H9 (cell line): ENCODE measurements around the gene MYT1. TPM values are rescaled to one million over a fixed set of nuclear protein-coding genes. Genes with fewer than 3 reads are reported as not detected.

Source experiments
- DNase-seq: peaks from one replicate; pipeline ENCODE4 v3.0.0-alpha.2; 2017
- H2AFZ ChIP-seq: one replicate; pipeline ENCODE4 v1.6.1; 2013; ENCODE audit warnings: mild to moderate bottlenecking, low read length, control low read depth, moderate library complexity
- H2AK5ac ChIP-seq: 2 replicates; pipeline ENCODE4 v1.6.1; 2013; ENCODE audit warnings: low read length, control low read depth, mixed read lengths; ENCODE audit not compliant: insufficient read length
- H2BK120ac ChIP-seq: one replicate; pipeline ENCODE4 v1.6.1; 2013; ENCODE audit warnings: low read depth, mild to moderate bottlenecking, low read length, control low read depth, inconsistent platforms; ENCODE audit not compliant: poor library complexity, severe bottlenecking
- H2BK12ac ChIP-seq: 2 replicates; pipeline ENCODE4 v1.6.1; 2013; ENCODE audit warnings: low read length, control low read depth, mixed read lengths, low read depth; ENCODE audit not compliant: insufficient read length
- H2BK15ac ChIP-seq: 2 replicates; pipeline ENCODE4 v1.6.1; 2013; ENCODE audit warnings: low read depth, low read length, control low read depth
- H2BK20ac ChIP-seq: one replicate; pipeline ENCODE4 v1.6.1; 2013; ENCODE audit warnings: low read depth, mild to moderate bottlenecking, low read length, control low read depth, inconsistent platforms; ENCODE audit not compliant: poor library complexity, severe bottlenecking
- H2BK5ac ChIP-seq: 2 replicates; pipeline ENCODE4 v1.6.1; 2013; ENCODE audit warnings: low read length, control low read depth, mixed read lengths; ENCODE audit not compliant: insufficient read length
- H3K14ac ChIP-seq: 2 replicates; pipeline ENCODE4 v1.6.1; 2013; ENCODE audit warnings: low read length, control low read depth; ENCODE audit not compliant: insufficient read depth
- H3K18ac ChIP-seq: 2 replicates; pipeline ENCODE4 v1.6.1; 2013; ENCODE audit warnings: low read depth, mild to moderate bottlenecking, mixed read lengths, low read length, control low read depth; ENCODE audit not compliant: insufficient read length
- H3K23ac ChIP-seq: 2 replicates; pipeline ENCODE4 v1.6.1; 2013; ENCODE audit warnings: low read length, control low read depth, mixed read lengths, low read depth; ENCODE audit not compliant: insufficient read length
- H3K23me2 ChIP-seq: 2 replicates; pipeline ENCODE4 v1.6.1; 2013; ENCODE audit warnings: low read depth, mild to moderate bottlenecking, mixed read lengths, low read length, control low read depth; ENCODE audit not compliant: insufficient read length, poor library complexity, severe bottlenecking
- H3K27ac ChIP-seq: 2 replicates; pipeline ENCODE4 v1.5.1; 2013; ENCODE audit warnings: low read length, control low read depth, mixed read lengths, low read depth; ENCODE audit not compliant: insufficient read length
- H3K27me3 ChIP-seq: 2 replicates; pipeline ENCODE4 v1.6.1; 2013; ENCODE audit warnings: low read length, control low read depth, inconsistent platforms; ENCODE audit not compliant: insufficient read depth
- H3K4ac ChIP-seq: 2 replicates; pipeline ENCODE4 v1.6.1; 2013; ENCODE audit warnings: low read depth, mild to moderate bottlenecking, control low read depth, inconsistent platforms, low read length, moderate library complexity
- H3K4me1 ChIP-seq: 2 replicates; pipeline ENCODE4 v1.6.1; 2013; ENCODE audit warnings: low read length, control low read depth, inconsistent platforms; ENCODE audit not compliant: insufficient read depth
- H3K4me2 ChIP-seq: 2 replicates; pipeline ENCODE4 v1.6.1; 2013; ENCODE audit warnings: low read length, control low read depth, mixed read lengths; ENCODE audit not compliant: insufficient read length, insufficient read depth
- H3K56ac ChIP-seq: 2 replicates; pipeline ENCODE4 v1.6.1; 2013; ENCODE audit warnings: low read depth, mild to moderate bottlenecking, mixed read lengths, low read length, control low read depth; ENCODE audit not compliant: insufficient read length
- H3K79me1 ChIP-seq: 2 replicates; pipeline ENCODE4 v1.6.1; 2013; ENCODE audit warnings: low read depth, mild to moderate bottlenecking, moderate library complexity, low read length, control low read depth, inconsistent platforms; ENCODE audit not compliant: insufficient read depth, poor library complexity, severe bottlenecking
- H3K79me2 ChIP-seq: 2 replicates; pipeline ENCODE4 v1.6.1; 2013; ENCODE audit warnings: low read length, control low read depth, inconsistent platforms; ENCODE audit not compliant: insufficient read depth
- H3K9ac ChIP-seq: 2 replicates; pipeline ENCODE4 v1.6.1; 2013; ENCODE audit warnings: low read length, control low read depth, mixed read lengths; ENCODE audit not compliant: insufficient read length; ENCODE audit errors: extremely low read depth
- H3K9me3 ChIP-seq: one replicate; pipeline ENCODE4 v1.6.1; 2013; ENCODE audit warnings: low read depth, low read length, inconsistent platforms; ENCODE audit not compliant: control insufficient read depth
- H3T11ph ChIP-seq: one replicate; pipeline ENCODE4 v1.6.1; 2013; ENCODE audit warnings: mild to moderate bottlenecking, low read length, control low read depth, inconsistent platforms
- H4K20me1 ChIP-seq: one replicate; pipeline ENCODE4 v1.6.1; 2013; ENCODE audit not compliant: control insufficient read depth, insufficient read length, insufficient read depth
- H4K5ac ChIP-seq: 2 replicates; pipeline ENCODE4 v1.6.1; 2013; ENCODE audit warnings: low read depth, mild to moderate bottlenecking, mixed read lengths, low read length, control low read depth; ENCODE audit not compliant: insufficient read length
- H4K8ac ChIP-seq: replicated peaks from 2 replicates; pipeline ENCODE4 v1.6.1; 2013; ENCODE audit warnings: low read length, control low read depth, mixed read lengths, low read depth; ENCODE audit not compliant: insufficient read length
- H4K91ac ChIP-seq: 2 replicates; pipeline ENCODE4 v1.6.1; 2013; ENCODE audit warnings: low read depth, mild to moderate bottlenecking, moderate library complexity, mixed read lengths, low read length, control low read depth; ENCODE audit not compliant: insufficient read length
- H3K27ac Mint-ChIP-seq, 3 experiments: 2 replicates in 2 of 3; 3 replicates in 1 of 3; pipeline ENCODE4 v1.8.0; 2020 to 2021; ENCODE audit warnings: mixed read lengths in 3 of 3, mild to moderate bottlenecking in 1 of 3, moderate library complexity in 1 of 3
- H3K27me3 Mint-ChIP-seq: 2 replicates; pipeline ENCODE4 v1.8.0; 2021; ENCODE audit warnings: low read depth, mild to moderate bottlenecking, moderate library complexity, mixed read lengths
- H3K36me3 Mint-ChIP-seq, 3 experiments: 2 replicates in 2 of 3; 3 replicates in 1 of 3; pipeline ENCODE4 v1.8.0; 2020 to 2021; ENCODE audit warnings: low read depth in 3 of 3, mixed read lengths in 3 of 3; ENCODE audit not compliant: insufficient read depth in 1 of 3
- H3K4me1 Mint-ChIP-seq, 2 experiments: 2 replicates each; pipeline ENCODE4 v1.8.0; 2020; ENCODE audit warnings: mixed read lengths in 2 of 2
- H3K4me3 Mint-ChIP-seq, 2 experiments: 2 replicates in 1 of 2; 3 replicates in 1 of 2; pipeline ENCODE4 v1.8.0; 2020 to 2021; ENCODE audit warnings: mild to moderate bottlenecking in 2 of 2, mixed read lengths in 2 of 2, moderate library complexity in 1 of 2
- H3K9me3 Mint-ChIP-seq, 2 experiments: 2 replicates in 1 of 2; 3 replicates in 1 of 2; pipeline ENCODE4 v1.8.0; 2020; ENCODE audit warnings: mild to moderate bottlenecking in 2 of 2, mixed read lengths in 2 of 2, moderate library complexity in 1 of 2
- CTCF ChIP-seq: fragments of 200-600 bp; sonication (generic); conservative IDR thresholded peaks from 3 replicates; pipeline ENCODE4 v1.8.0; 2021; ENCODE audit warnings: antibody characterized with exemption, mild to moderate bottlenecking
- WGBS: extraction: QIAGEN DNeasy Blood & Tissue Kit; methylation state at CpG from one replicate; pipeline ENCODE4 v1.1.7; 2013; ENCODE audit warnings: missing lambda C conversion rate, low lambda C conversion rate, mixed read lengths; ENCODE audit not compliant: insufficient read length; ENCODE audit errors: extremely low coverage; 5-methylcytosine and 5-hydroxymethylcytosine counted together
- total RNA-seq: library from RNA; stranded (reverse); gene quantifications from 2 replicates; pipeline ENCODE4 v1.2.1, GENCODE V29; 2021

MYT1 gene
- total RNA-seq, 1 experiment from 2014 or later: 0.79 TPM

GRCh38 chr20:64266988-64267387 lies 102.7 kb downstream of the MYT1 start:
- H3K14ac ChIP-seq: no peak overlapping the region
- no peak overlapping the region for H3T11ph ChIP-seq
- no peak overlapping the region for H3K9ac ChIP-seq
- no peak overlapping the region for H3K27ac ChIP-seq
- Mint-ChIP-seq H3K4me1 (peaks cover 3% of the 10 kb centered on the region in 2 experiments; a peak in 3 of 4 replicates), H3K27ac (no peak overlapping the region), H3K36me3 (peaks cover 22 to 30% (median 29%) of the 10 kb centered on the region in 3 experiments), H3K4me3 (no peak overlapping the region), H3K27me3 (no peaks in the 10 kb centered on the region; the same call in 1 of the 2 replicates), H3K9me3 (peaks cover 11 to 16% of the 10 kb centered on the region in 2 experiments; a peak in 4 of 5 replicates)
- no peak overlapping the region for H2BK12ac ChIP-seq
- no peaks in the 10 kb centered on the region for H4K20me1 ChIP-seq
- H2BK120ac ChIP-seq: no peak overlapping the region
- no peak overlapping the region for H3K23ac ChIP-seq
- H2BK20ac ChIP-seq: no peak overlapping the region
- H3K79me2 ChIP-seq: peaks cover 2% of the 10 kb centered on the region; the same call in 1 of the 2 replicates
- no peak overlapping the region for H2BK5ac ChIP-seq
- H4K91ac ChIP-seq: no peak overlapping the region
- no peak overlapping the region for H3K4ac ChIP-seq
- no peak overlapping the region for H4K5ac ChIP-seq
- H3K18ac ChIP-seq: no peak overlapping the region
- H3K23me2 ChIP-seq: no peaks in the 10 kb centered on the region
- no peak overlapping the region for H4K8ac ChIP-seq
- H2AK5ac ChIP-seq: no peak overlapping the region
- no peaks in the 10 kb centered on the region for H3K4me1 ChIP-seq
- TF ChIP-seq CTCF: no peak
- no peak overlapping the region for H3K4me2 ChIP-seq
- no peak overlapping the region for H3K56ac ChIP-seq
- no peaks in the 10 kb centered on the region for H3K9me3 ChIP-seq
- no peak overlapping the region for H2AFZ ChIP-seq
- no peaks in the 10 kb centered on the region for H3K27me3 ChIP-seq
- WGBS: no CpG with 5 or more reads among the region's 5 CpGs
- no peak overlapping the region for H2BK15ac ChIP-seq
- H3K79me1 ChIP-seq: peaks cover 3% of the 10 kb centered on the region
- DNase-seq: no peak
